HTR-8/SVneo (cell line): Measurements from ENCODE around the gene PNKP.

Source experiments
- DNase-seq: peaks from one replicate; pipeline ENCODE4 v3.0.0; 2011; ENCODE audit warnings: low spot score, mixed read lengths; ENCODE audit not compliant: insufficient read length
- FAIRE-seq: peaks from 2 replicates; lab custom pipeline; 2011; peaks lifted over from hg19 to GRCh38; lab: Jason Lieb, UNC

Gene PNKP

DNA sequence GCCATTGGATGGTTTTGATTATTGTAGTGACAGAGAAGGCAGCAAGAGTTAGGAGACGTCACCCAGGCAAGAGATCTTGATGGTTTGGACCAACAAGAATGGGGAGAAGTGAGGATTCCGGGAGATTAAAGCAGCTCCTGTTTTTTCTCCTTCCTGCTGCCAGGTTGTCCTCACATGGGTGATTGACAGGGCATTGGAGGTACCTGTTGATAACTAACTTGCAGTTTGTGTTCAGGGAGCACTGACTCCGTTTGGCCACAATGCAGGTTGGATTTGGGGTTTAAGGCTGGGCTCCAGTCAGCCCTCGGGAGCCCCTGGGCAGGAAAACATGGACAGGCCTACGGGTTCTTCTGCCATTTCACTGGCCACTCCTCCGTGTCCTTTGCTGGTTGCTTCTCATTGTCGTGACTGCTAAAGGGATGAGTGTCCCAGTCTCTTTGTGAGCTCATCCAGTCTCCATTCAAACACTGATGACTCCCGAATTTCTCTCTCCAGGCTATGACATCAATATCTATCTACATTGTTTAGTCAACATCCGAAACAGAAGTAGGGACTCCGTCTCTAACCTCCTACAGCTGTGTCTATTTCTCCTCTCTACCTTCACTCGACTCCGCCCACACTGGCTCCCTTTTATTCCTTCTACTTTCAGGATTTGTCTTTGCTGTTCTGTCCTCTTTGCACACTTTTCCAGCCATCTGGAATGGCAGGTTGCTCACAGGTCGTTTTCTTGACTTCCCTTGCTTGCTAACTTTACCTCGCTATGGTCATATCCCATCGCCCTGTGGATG is 17.7 kb downstream of the PNKP start:
- DNase-seq, result no peak
- no peak for FAIRE-seq

DNA sequence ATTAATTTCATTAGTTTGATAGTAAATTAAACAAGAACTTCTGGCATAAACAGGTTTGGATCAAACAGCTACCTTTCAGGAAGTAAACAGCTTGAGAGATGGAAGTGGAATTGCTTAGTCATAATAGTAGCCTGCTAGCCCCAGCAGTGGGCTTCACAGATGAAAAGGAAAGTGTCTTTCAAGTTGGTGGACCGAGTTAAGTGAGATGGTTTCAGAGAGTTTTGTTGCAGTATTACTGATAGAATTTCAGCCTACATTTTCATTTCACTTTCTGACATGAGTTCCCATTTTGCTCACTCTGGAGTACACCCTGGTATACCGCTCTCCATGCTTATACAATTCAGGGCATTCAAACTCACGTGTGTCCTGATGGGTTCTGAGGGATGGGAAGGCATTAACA is 18.4 kb downstream of the PNKP start:
- DNase-seq (no peak), FAIRE-seq (no peak)

DNA sequence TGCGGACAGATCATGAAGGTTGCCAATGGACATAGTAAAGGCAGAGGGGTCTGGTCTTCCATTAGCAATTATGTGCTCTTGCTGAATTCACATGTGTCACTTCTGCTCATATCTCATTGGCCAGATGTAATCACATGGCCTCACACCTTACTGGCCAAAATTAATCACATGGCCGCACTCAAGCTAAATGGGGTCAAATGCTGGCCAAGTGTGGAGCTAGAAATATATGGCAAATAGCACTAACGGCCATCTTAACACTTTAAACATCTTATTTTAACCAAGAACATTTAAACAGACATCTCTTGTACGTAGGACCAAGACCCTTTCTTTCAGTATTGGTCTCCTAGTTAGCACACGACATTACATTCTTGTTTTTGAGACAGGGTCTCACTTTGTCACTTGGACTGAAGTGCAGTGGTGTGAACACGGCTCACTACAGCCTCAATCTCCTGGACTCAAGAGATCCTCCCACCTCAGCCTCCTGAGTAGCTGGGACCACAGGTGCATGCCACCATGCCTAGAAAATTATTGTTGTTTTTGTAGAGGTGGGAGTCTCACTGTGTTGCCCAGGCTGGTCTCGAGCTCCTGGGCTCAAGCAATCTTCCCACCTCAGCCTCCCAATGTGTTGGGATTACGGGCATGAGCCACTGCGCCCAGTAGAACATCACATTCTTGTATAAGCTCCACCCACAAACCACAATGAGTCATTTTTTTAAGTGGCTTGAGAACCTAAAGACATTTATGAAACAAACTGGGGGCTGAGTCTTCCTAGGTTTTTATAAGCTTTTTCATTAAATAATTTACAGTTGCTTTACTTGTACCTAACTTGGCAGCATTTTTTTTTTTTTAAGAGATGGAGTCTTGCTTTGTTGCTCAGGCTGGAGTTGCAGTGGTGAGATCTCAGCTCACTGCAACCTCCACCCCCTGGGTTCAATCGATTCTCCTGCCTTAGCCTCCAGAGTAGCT is 19.4 kb downstream of the PNKP start:
- peak; percentile 53 for DNase-seq
- FAIRE-seq, result no peak

DNA sequence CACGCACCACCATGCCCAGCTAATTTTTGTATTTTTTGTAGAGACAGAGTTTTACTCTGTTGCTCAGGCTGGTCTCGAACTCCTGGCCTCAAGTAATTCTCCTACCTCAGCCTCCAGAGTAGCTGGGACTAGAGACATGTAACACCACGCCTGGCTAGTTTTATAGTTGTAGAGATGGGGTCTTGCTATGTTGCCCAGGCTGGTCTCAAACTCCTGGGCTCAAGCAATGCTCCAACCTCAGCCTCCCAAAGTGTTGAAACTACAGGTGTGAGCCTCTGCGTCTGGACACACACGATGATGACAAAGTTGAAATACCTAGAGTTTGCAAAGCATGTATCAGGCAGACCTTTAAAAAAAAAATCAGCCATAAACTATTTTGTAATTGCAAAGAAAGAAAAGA is 21.0 kb downstream of the PNKP start:
- no peak for FAIRE-seq
- no peak for DNase-seq

DNA sequence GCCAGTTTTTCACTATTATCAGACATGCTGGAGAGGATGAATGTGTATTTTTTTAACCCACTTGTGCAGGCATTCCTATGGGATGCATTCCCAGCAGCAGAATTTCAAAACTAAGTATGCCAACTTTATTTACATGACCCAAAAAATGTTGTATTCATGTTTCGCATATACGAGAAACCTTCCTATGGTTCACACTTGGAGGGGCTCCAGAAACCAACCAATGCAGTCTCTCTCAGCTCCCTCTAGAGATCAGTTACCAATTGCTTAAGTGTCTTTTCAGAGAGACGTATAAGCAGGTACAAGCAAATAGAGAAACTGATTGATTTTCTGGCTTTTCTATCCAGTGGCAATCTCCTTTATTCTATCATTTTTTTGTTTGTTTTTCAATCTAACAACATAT is 22.0 kb downstream of the PNKP start:
- FAIRE-seq (no peak), DNase-seq (no peak)

DNA sequence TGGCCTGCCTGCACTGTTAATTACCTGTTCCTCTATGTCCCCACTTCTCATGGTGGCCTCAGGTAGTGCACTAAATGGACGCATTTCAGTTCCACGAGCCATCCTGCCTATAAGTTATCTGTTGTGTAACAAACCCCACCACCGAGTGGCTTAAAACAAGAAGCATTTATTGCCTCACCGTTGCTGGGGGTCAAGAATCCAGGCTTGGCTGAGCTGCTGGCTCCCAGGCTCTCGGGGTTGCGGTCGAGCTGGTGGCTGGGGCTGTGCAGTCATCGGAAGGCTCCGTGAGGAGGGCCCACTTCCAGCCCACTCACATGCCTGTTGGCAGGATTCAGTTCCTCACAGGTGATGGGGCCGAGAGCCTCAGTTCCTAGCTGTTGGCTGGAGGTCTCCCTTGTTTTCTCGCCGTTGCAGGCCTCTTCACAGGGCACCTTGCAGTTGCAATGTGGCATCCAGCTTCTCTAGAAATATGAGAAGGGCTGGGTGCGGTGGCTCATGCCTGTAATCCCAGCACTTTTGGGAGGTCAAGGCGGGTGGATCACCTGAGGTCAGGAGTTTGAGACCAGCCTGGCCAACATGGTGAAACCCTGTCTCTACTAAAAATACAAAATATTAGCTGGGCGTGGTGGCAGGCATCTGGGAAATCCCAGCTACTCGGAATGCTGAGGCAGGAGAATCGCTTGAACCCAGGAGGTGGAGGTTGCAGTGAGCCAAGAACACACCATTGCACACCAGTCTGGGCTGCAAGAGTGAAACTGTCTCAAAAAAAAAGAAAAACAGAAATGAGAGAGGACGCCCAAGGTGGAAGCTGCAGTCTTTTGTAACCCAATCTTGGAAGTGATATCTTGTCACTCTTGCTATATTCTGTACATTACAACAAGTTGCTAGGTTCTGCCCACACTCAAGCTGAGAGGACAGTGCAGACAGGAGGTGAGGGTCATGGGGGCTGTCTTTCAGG is 23.0 kb downstream of the PNKP start:
- no peak for DNase-seq
- FAIRE-seq, result no peak

DNA sequence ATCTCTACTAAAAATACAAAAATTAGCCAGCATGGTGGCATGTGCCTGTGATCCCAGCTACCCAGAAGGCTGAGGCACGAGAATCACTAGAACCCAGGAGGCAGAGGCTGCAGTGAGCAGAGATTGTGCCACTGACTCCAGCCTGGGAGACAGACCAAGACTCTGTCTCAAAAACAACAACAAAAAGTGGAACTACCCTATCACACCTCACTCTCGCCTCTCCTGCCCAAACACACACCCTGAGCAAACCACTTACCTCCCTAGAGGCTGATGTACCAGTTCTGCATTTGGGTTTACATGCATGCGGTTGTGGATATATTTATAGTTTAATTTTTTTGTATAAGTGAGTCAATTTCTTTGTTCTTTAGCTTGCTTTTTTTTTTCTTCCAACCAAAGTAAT is 24.1 kb downstream of the PNKP start:
- DNase-seq (no peak), FAIRE-seq (no peak)

DNA sequence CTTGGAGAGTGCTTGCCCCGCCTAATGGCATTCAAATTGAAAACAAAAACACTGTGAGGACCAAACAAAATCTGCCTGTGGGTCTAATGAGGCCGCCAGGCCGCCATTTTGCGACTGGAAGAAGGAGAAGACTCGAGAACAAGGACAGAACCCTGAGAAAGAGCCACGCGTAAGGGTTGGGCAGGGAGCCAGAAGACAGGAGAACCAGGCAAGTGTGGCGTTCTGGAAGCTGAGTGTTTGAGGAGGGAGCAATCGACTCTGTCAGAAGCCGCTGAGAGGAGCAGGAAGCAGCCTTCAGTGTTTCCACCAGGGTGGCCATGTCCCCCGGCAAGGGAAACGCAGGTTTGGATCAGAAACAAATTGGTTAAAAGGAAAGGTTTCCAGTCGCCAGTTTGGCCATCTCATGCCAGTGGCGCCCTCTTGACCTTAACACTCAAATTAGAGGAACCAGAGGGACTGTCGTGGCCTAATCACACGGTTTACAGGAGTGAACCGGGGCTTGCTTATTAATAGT is 26.6 kb downstream of the PNKP start:
- FAIRE-seq (no peak), DNase-seq (no peak)

DNA sequence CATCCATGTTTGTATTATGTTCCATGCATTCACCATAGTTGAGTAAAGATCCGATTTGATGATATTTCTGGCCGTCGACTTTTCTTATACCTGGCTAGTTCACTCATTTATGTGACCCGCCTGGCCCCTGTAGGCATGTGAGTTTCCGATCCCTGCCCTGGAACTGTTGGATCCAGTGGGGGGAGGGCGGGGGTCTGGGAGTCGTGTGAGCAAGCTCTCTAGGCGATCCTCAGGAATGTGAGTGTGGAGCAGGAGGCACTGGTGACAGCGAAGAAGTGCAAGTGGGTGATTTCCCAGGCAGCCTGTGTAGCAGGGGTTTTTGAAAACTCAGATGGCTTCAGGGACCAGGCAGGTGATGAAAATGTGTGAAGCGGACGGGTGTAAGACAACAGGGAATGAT is 27.1 kb downstream of the PNKP start:
- FAIRE-seq, result no peak
- DNase-seq, result no peak

DNA sequence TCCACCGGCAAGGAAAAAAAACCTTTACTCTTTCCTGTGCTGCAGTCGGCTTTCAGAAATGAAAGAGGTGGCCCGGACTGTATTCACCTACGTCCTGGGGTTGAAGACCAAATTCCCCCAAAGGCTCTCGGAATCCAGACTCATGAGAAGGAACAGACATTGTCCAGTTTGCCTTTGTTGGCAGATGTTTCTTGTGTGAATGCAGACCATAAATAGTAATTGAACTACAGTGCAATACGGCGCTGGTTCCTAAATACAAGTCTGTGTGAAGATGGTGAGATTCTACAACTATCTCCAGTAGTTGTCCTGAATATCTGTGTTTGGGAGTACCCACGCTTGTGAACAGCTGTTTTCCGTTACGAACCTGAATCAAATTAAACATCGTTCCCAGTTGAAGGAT is 27.7 kb downstream of the PNKP start:
- FAIRE-seq, result no peak
- no peak for DNase-seq

DNA sequence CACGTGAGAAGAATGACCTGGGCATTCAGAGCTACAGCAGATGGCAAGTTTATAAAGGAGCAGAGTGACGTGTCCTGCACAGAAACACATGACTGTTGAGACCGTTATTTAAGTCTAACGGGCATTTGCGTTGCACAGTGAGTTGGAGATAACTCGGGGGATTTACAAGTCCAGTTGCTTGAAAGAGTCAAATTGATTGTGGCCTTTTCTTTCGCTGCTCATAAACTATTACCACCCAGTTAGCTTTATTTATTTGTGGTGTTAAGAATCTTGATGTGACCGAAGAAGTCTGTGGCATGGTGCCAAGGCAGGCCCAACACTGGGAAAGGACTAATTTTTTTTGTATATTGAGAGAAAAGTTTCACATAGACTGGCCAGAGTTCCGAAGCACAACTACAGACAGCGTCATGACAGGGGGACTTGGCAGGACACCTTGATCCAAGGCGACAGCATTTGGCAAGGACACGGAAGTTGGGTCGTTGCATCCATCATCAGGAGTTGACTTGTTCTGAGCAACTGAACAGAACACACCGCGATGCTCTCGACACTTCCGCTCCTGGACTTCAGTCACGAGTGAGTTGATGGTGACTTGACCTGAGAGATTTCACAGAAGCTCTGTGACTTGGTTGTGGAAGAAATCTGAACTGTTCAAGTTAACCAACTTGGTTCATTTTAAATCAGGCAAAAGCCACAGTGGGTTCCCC is 28.3 kb downstream of the PNKP start:
- DNase-seq, result no peak
- FAIRE-seq, result no peak

DNA sequence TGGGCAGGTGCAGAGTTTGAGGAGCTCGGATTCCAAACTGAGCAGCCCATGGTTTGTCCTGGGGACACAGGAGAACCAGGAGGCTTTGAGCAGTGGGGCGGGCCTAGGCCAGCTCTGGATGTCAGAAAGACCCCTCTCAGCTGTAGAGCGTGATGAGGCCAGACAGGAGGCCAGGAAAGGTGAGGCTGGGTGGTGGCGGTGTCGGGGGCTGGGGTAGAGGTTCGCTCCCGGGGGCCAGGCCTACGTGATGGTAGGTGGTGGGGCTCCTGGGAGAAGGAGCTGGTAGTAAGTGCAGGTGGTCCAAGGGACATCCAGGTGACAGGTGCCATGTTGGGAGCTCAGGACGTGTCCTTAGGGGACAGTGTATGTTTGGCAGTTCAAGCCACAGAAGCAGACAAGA is 30.0 kb downstream of the PNKP start:
- DNase-seq, result no peak
- no peak for FAIRE-seq

DNA sequence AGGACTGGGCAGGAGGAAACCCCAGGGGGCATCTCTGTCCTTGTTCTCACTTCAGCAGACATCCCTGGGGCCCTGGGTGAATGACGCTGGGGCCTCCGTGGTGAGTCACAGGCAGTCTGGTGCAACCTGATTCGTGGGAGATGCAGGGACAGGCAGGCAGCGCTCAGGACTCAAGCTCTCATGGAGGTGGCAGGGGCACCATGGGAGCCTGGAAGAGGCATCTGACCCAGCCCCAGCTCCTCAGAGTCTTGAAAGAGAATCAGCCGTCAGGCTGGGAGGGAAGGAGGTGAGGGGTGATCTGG is 30.4 kb downstream of the PNKP start:
- FAIRE-seq (no peak), DNase-seq (no peak)

DNA sequence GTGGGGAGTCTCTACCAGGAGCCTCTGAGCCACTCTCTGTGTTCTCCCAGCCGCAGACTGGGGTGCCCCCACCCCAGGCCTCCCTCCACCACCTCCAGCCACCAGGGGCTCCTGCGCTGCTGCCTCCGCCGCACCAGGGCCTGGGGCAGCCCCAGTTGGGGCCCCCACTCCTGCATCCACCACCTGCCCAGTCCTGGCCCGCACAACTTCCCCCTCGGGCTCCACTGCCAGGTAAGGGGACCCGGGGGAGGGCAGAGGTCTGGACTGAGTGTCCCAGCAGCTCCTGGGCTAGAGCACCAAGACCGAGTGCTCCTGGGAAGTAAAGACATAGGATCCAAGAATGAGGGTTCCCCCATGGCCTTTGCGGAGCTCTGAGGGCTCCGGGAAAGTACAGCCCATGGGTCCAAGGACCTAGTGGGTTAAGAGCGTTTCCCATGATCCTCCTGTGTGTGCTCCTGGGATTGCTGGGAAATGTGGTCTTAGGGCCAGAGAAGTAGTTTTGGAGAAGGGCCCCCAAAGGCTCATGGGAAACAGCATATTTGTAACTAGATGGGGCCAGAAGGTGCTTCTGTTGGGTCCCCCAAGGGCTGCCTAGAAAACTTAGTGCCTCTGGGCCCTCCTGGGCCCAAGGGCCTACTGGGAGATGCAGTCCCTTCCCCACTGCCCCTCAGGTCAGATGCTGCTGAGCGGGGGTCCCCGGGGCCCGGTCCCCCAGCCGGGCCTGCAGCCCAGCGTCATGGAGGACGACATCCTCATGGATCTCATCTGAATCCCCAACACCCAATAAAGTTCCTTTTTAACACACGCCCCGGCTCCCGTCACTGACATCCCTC is 31.0 kb downstream of the PNKP start:
- FAIRE-seq (no peak), DNase-seq (no peak)

DNA sequence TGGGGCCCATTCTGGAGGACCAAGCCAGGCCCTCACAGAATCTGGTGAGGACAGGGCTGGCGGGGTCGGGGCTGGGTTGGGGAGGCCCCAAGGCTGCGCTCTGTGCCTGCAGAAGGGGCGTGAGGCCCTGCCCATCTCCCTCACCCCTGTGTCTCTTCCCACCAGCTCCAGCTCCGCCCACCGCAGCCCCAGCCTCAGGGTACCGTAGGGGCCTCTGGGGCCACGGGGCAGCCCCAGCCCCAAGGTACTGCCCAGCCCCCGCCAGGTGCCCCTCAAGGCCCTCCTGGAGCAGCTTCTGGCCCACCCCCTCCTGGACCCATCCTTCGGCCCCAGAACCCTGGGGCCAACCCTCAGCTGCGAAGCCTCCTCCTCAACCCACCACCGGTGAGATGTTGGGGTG is 31.8 kb downstream of the PNKP start:
- no peak for DNase-seq
- FAIRE-seq, result no peak

DNA sequence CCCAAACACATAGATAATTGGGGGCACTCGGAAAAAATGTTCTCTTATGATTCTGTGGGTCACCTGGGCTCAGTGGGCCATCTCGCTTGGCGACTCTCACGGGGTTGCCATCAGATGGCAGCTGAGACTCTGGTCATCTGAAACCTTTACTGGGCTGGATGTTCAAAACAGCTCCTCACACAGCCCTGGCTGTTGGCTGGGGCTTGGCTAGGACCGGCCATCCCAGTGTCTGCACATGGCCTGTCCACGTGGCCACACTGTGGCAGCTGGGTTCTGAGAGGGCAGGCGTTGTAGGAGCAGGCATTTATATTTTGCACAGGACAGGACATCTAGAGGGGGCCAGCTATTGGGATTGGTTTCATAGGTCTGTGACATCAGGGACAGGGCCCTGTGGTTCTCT is 33.8 kb downstream of the PNKP start:
- FAIRE-seq (no peak), DNase-seq (no peak)

DNA sequence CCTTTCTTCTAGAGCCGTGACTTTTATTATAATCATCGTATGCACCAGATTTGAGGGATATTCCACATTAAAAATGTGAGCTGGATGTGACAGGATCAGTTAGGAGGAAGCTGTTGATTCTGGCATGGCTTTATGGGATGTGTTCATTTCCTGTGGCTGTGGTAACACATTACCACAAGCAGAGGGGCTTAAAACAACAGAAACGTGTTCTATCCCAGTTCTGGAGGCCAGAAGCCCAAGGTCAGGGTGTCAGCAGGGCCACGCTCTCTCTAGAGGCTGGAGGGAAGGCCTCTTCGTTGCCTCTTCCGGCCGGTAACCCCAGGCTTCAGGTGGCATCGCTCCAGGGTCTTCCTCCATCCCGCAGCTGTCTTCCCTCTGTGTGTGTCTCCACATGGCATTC is 34.8 kb downstream of the PNKP start:
- DNase-seq (no peak), FAIRE-seq (no peak)

DNA sequence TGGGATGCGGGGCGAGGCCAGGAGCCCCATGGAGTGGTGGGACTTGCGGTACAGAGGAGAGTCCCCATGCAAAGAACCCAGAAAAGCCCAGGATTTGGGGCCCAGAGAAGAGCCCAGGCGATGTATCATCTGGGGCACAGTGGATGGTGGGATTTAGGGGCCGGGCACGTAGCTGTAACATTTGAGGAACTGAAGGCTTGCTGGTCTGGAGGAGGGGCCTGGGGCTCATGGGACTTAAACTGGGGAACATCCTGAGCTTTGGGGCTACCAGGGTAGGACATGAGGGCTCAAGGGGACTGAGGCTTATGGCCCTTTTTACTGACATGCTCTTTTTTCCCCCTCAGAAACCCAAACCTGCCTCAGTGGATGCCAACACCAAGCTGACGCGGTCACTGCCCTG is 35.8 kb downstream of the PNKP start:
- FAIRE-seq, result no peak
- DNase-seq, result no peak

DNA sequence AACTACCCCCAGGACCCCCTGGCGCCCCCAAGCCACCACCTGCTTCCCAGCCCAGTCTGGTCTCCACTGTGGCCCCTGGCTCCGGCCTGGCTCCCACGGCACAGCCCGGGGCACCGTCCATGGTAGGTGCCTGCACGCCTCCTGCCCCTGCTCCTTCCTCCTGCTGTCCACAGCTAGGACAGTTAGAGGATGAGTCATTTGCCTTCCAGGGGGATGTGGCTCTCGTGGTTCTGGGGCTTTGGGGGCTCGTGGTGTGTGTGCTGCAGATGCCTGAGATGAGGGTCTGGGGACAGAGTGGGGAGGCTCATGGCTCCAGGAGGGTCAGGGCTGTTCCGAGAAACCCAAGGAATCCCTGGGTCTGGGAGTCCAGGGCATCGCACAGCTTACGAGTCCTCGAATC is 36.6 kb downstream of the PNKP start:
- DNase-seq (no peak), FAIRE-seq (no peak)
